ENCODE results near the gene NFE2L3.
"Not testable (repeated sequence)": the region's sequence is repeated elsewhere in the genome, so short reads cannot be mapped to it uniquely, and the experiment has no call there.

The NFE2L3 gene

DNA sequence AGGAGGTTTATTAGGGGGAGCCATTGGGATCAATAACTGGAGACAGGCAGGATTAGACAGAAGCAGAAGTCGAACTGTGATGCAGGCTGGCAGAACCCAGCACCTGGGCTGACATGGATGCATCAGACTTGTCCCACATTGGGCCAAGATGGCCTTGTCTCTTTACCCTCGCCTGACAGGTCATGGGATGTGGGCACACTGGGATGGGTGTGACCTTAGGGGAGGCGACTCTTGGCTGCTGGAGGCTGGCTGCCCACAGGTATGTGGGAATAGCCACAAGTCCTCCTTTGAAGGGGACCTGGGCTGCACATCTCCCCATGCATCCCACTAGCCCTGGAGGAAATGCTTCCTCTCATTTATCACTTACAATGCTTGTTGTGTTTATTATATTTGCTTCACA, 17.3 kb downstream of the NFE2L3 start:
- no peak for DNase-seq

GRCh38 chr7:26170663-26171062, 18.7 kb downstream of the NFE2L3 start:
- no peak for DNase-seq

DNA sequence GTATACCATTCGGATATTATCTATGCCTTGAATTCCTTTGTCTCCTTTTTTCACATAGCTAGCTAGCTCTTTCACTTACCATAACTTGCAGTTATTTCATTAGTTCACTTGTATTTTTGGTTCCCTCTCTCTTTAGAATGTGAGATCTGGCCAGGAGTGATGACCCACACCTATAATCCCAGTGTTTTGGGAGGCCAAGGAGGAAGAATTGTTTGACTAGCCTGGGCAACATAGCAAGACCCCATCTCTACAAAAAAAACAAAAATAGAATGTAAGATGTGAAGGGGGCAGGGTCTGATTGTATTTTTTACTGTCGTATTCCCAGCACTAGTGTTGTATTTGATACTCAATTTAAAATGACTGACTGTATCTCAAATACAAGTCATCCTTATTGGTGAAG, 19.6 kb downstream of the NFE2L3 start:
- no peak for DNase-seq

DNA sequence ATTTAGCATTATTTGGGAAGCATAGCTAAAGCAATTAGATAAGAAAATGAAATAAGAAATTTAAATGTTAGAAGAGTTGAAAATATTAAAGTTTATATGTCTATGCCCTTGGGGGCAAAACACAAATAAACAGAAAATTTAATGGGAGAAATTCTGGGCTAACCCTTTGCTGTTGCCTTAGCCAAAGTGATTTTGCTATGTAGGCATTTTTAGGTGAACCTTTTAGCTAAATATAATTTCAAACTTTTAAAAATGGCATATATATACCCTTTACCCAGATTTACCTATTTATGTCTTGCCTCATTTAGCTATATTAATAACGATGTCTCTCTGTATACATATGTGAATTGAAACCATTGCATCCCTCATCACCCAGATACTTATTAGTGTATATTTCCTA, 20.1 kb downstream of the NFE2L3 start:
- no peak for DNase-seq

- DNase-seq = not testable (repeated sequence)
Observed at GRCh38 chr7:26175903-26176302, 23.9 kb downstream of the NFE2L3 start.

GRCh38 chr7:26176696-26177095, 24.7 kb downstream of the NFE2L3 start:
- not testable (repeated sequence) for DNase-seq

GRCh38 chr7:26177269-26177668, 25.3 kb downstream of the NFE2L3 start:
- not testable (repeated sequence) for DNase-seq

GRCh38 chr7:26178272-26178960, 26.4 kb downstream of the NFE2L3 start:
- no peak for DNase-seq

DNA sequence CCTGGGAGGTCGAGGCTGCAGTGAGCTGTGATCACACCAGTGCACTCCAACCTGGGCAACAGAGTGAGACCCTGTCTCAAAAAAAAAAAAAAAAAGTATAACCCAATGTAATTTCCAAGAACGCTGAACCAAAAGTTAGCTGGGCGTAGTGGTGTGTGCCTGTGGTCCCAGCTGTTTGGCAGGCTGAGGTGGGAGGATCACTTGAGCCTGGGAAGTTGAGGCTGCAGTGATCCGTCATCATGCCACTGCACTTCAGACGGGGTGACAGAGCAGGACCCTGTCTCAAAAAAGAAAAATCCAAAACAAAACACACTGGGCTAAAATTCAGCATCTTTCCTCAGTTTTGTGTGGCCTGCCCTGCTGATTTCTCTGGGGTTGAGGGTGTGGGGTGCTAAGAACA, 27.4 kb downstream of the NFE2L3 start:
- DNase-seq = no peak

- no peak for DNase-seq
Observed at GRCh38 chr7:26179826-26180497, 28.0 kb downstream of the NFE2L3 start.

DNA sequence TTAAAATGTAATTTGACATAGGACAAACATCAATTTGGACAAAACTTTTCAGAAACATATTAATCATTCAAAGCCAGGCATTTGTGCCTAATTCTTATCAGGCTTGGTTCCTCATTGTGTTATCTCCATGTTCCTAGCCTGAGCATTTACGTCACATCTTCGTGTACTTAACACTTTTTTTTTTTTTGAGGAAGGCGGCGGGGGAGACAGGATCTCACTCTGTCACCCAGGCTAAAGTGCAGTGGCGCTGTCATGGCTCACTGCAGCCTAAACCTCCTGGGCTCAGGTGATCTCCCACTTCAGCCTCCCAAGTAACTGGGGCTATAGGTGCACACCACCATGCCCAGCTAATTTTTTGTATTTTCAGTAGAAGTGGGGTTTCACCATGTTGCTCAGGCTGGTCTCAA, 28.8 kb downstream of the NFE2L3 start:
- DNase-seq = no peak

DNA sequence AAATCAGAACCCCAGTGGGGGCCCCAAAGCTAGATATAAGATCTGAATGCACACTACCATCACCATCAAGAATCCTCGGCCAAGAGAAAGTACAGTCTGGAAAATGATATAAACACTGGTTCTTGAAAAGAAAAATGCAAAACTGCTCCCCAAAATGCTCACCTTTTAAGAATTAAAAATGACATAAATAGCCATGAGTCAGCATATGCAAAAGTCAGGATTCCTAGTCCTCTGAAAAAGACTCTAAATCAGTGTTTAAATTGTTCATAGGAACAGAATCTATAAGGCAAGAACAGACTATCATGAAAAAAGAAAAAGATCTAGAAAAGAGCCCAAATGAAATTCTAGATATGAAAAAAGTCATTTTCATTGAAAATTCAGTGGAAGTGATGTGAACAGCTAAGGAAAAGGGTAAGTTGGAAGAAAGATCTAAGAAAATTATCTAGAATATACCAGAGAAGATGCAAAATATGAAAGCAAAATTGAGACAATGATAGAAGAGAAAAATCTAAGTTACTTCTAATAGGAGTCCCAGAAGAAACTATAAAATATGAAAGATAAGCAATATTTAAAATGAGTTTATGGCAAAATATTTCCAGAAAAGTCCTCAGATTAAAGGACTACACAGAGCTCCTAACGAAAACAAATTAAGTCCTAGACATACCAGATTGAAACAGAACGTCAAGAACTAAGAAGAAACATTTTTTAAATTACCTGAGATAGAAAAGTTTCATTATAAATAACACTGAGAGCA, 29.7 kb downstream of the NFE2L3 start:
- no peak for DNase-seq

- no peak for DNase-seq
Observed at GRCh38 chr7:26182283-26182682, 30.3 kb downstream of the NFE2L3 start.

- no peak for DNase-seq
Observed at GRCh38 chr7:26182706-26183105, 30.7 kb downstream of the NFE2L3 start.

DNA sequence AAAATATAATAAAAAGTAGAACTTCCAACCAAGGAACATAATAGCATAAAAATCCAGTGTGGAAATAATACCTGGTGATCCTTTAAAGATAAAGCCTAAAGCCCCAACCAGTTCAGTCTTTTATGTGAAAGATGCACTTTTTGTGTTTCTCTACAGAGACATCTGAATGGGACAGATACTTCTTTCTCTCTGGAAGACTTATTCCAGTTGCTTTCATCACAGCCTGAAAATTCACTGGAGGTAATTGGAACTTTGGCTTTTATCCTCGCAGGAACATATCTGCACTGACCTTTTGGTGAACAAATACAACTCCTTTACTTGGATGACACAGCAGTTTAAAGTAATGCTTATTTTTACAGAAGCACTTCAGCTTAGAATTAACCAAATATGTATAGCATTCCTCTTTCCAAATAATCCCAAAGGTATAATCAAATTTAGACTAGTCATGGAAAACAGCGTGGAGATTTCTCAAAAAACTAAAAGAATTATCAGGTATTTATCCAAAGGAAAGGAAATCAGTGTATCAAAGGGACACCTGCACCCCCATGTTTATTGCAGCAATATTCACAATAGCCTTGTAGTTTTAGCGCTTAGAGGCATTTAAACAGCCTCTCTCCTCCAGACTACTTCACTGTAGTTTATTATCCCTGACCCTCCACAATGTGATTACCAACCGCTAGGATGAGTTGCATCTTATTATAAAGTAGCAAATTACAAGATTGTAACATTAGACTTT, 31.7 kb downstream of the NFE2L3 start:
- no peak for DNase-seq

DNA sequence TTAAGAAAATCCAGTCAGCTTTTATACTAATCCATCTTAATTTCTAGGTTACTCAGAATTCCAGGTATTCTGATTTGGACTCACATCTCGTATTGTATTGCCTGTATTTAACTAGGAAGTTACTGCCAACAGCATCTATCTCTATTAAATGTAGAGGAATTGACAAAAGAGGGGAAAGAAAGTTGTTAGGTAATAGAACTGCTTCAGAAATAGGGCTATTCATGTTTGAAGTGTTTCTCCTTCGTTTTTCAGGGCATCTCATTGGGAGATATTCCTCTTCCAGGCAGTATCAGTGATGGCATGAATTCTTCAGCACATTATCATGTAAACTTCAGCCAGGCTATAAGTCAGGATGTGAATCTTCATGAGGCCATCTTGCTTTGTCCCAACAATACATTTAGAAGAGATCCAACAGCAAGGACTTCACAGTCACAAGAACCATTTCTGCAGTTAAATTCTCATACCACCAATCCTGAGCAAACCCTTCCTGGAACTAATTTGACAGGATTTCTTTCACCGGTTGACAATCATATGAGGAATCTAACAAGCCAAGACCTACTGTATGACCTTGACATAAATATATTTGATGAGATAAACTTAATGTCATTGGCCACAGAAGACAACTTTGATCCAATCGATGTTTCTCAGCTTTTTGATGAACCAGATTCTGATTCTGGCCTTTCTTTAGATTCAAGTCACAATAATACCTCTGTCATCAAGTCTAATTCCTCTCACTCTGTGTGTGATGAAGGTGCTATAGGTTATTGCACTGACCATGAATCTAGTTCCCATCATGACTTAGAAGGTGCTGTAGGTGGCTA, 32.5 kb downstream of the NFE2L3 start:
- DNase-seq = not testable (repeated sequence)

DNA sequence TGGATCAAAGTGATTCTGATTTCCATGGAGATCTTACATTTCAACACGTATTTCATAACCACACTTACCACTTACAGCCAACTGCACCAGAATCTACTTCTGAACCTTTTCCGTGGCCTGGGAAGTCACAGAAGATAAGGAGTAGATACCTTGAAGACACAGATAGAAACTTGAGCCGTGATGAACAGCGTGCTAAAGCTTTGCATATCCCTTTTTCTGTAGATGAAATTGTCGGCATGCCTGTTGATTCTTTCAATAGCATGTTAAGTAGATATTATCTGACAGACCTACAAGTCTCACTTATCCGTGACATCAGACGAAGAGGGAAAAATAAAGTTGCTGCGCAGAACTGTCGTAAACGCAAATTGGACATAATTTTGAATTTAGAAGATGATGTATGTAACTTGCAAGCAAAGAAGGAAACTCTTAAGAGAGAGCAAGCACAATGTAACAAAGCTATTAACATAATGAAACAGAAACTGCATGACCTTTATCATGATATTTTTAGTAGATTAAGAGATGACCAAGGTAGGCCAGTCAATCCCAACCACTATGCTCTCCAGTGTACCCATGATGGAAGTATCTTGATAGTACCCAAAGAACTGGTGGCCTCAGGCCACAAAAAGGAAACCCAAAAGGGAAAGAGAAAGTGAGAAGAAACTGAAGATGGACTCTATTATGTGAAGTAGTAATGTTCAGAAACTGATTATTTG, 33.3 kb downstream of the NFE2L3 start:
- DNase-seq = no peak

- no peak for DNase-seq
Observed at GRCh38 chr7:26185844-26186180, 33.8 kb downstream of the NFE2L3 start.

- no peak for DNase-seq
Observed at GRCh38 chr7:26186364-26187311, 34.6 kb downstream of the NFE2L3 start.

- DNase-seq = no peak
Observed at GRCh38 chr7:26187380-26188205, 35.6 kb downstream of the NFE2L3 start.

Measured in HCEC 1CT (cell line).